NCI-H1436 treated with DMSO at 0.1 percent for 48 hours (cell line): ENCODE data around the gene DPYSL4.

Experiments
- DNase-seq: peaks from one replicate; lab custom pipeline; 2025; lab: John Stamatoyannopoulos, UW

The DPYSL4 gene

GRCh38 chr10:132196178-132197113 lies 9.7 kb downstream of the DPYSL4 start:
- DNase-seq = no peak

- DNase-seq = no peak
Observed at GRCh38 chr10:132197271-132198067, 10.7 kb downstream of the DPYSL4 start.

GRCh38 chr10:132198068-132198370 lies 11.3 kb downstream of the DPYSL4 start:
- DNase-seq = no peak

- no peak for DNase-seq
Observed at GRCh38 chr10:132198381-132199181, 11.8 kb downstream of the DPYSL4 start.

- DNase-seq = no peak
Observed at GRCh38 chr10:132199268-132199853, 12.6 kb downstream of the DPYSL4 start.

- DNase-seq = no peak
Observed at GRCh38 chr10:132199854-132200311, 13.1 kb downstream of the DPYSL4 start.

GRCh38 chr10:132200344-132201110 lies 13.8 kb downstream of the DPYSL4 start:
- DNase-seq = no peak

- no peak for DNase-seq
Observed at GRCh38 chr10:132201111-132201969, 14.6 kb downstream of the DPYSL4 start.

GRCh38 chr10:132202070-132202970 lies 15.6 kb downstream of the DPYSL4 start:
- DNase-seq = no peak

- DNase-seq = no peak
Observed at GRCh38 chr10:132203256-132204077, 16.7 kb downstream of the DPYSL4 start.

GRCh38 chr10:132204078-132204780 lies 17.5 kb downstream of the DPYSL4 start:
- DNase-seq = no peak

- no peak for DNase-seq
Observed at GRCh38 chr10:132204781-132205473, 18.2 kb downstream of the DPYSL4 start.

- no peak for DNase-seq
Observed at GRCh38 chr10:132205650-132206376, 19.1 kb downstream of the DPYSL4 start.

GRCh38 chr10:132206377-132206745 lies 19.6 kb downstream of the DPYSL4 start:
- no peak for DNase-seq

GRCh38 chr10:132206806-132207535 lies 20.2 kb downstream of the DPYSL4 start:
- DNase-seq = no peak
